HEK293 (cell line): ENCODE results near the gene TWSG1.
"Not testable (repeated sequence)": the region's sequence is repeated elsewhere in the genome, so short reads cannot be mapped to it uniquely, and the experiment has no call there.

ENCODE experiments used
- CTCF ChIP-seq: fragments of 450-650 bp; formaldehyde crosslinking; IDR thresholded peaks from 2 replicates; pipeline ENCODE4 v1.5.1; 2016; ENCODE audit warnings: missing biosample characterization, missing genetic modification characterization
- REST ChIP-seq: fragments of 450-650 bp; formaldehyde crosslinking; IDR thresholded peaks from 2 replicates; pipeline ENCODE4 v1.5.1; 2016; ENCODE audit warnings: missing biosample characterization, missing genetic modification characterization
- YY1 ChIP-seq: fragments of 450-650 bp; formaldehyde crosslinking; IDR thresholded peaks from 2 replicates; pipeline ENCODE4 v1.5.1; 2018; ENCODE audit warnings: missing biosample characterization, missing genetic modification characterization
- ZNF2 ChIP-seq: fragments of 450-650 bp; formaldehyde crosslinking; IDR thresholded peaks from 2 replicates; pipeline ENCODE4 v1.5.1; 2016; ENCODE audit warnings: missing biosample characterization, missing genetic modification characterization
- ZNF214 ChIP-seq: fragments of 450-650 bp; formaldehyde crosslinking; IDR thresholded peaks from 2 replicates; pipeline ENCODE4 v1.5.1; 2017; ENCODE audit warnings: missing biosample characterization, mild to moderate bottlenecking, missing genetic modification characterization, borderline replicate concordance
- ZNF239 ChIP-seq: fragments of 450-650 bp; formaldehyde crosslinking; IDR thresholded peaks from 2 replicates; pipeline ENCODE4 v1.5.1; 2016; ENCODE audit warnings: missing biosample characterization, missing genetic modification characterization
- ZNF24 ChIP-seq: fragments of 450-650 bp; formaldehyde crosslinking; IDR thresholded peaks from 2 replicates; pipeline ENCODE4 v1.5.1; 2016; ENCODE audit warnings: missing biosample characterization, missing genetic modification characterization
- ZNF335 ChIP-seq: fragments of 450-650 bp; formaldehyde crosslinking; conservative IDR thresholded peaks from 2 replicates; pipeline ENCODE4 v1.5.1; 2016; ENCODE audit warnings: missing biosample characterization, missing genetic modification characterization
- ZNF513 ChIP-seq: fragments of 450-650 bp; IDR thresholded peaks from 2 replicates; pipeline ENCODE4 v1.5.1; 2018; ENCODE audit warnings: missing biosample characterization, missing genetic modification characterization
- ZNF561 ChIP-seq: fragments of 450-650 bp; IDR thresholded peaks from 2 replicates; pipeline ENCODE4 v1.5.1; 2018; ENCODE audit warnings: missing biosample characterization, missing genetic modification characterization, borderline replicate concordance
- ZSCAN5A ChIP-seq: fragments of 450-650 bp; formaldehyde crosslinking; IDR thresholded peaks from 2 replicates; pipeline ENCODE4 v1.5.1; 2016; ENCODE audit warnings: missing biosample characterization, missing genetic modification characterization

GRCh38 chr18:9433122-9433521, 98.5 kb downstream of the TWSG1 start:
- TF ChIP-seq CTCF (tag by site-specific recombination); ZNF239; ZNF214 (tag by site-specific recombination); ZNF513; ZNF561 (tag by site-specific recombination); ZNF24 (tag by site-specific recombination); ZSCAN5A (tag by site-specific recombination); YY1; REST; ZNF2 (tag by site-specific recombination); ZNF335 (tag by site-specific recombination): not testable (repeated sequence)
